Karpas-422 (cell line): ENCODE data around the gene DIAPH3. TPM values are rescaled to one million over a fixed set of nuclear protein-coding genes. Genes with fewer than 3 reads are reported as not detected.

Experiments
- DNase-seq: peaks from one replicate; pipeline ENCODE4 v3.0.0-alpha.2; 2015
- H2AFZ ChIP-seq: fragments of 200-600 bp; sonication (generic); 2 replicates; pipeline ENCODE4 v1.6.1; 2014; ENCODE audit warnings: antibody characterized with exemption, low read length, mixed read lengths
- H3K27ac ChIP-seq: fragments of 200-600 bp; sonication (generic); 2 replicates; pipeline ENCODE4 v1.5.1; 2014; ENCODE audit warnings: mild to moderate bottlenecking, low read length, moderate library complexity
- H3K27me3 ChIP-seq: fragments of 200-600 bp; sonication (generic); 2 replicates; pipeline ENCODE4 v1.6.1; 2014; ENCODE audit warnings: low read length, mixed read lengths
- H3K36me3 ChIP-seq: fragments of 200-600 bp; sonication (generic); 2 replicates; pipeline ENCODE4 v1.6.1; 2014; ENCODE audit warnings: low read length, mixed read lengths; ENCODE audit not compliant: insufficient read depth
- H3K4me1 ChIP-seq: fragments of 200-600 bp; sonication (generic); 2 replicates; pipeline ENCODE4 v1.6.1; 2014; ENCODE audit warnings: mild to moderate bottlenecking, low read length, mixed read lengths
- H3K4me2 ChIP-seq: fragments of 200-600 bp; sonication (generic); 2 replicates; pipeline ENCODE4 v1.6.1; 2014; ENCODE audit warnings: low read length, low read depth, mild to moderate bottlenecking; ENCODE audit not compliant: poor library complexity, severe bottlenecking
- H3K4me3 ChIP-seq: fragments of 200-600 bp; sonication (generic); 2 replicates; pipeline ENCODE4 v1.5.1; 2014; ENCODE audit warnings: mild to moderate bottlenecking, antibody characterized with exemption, low read length, mixed read lengths
- H3K79me2 ChIP-seq: fragments of 200-600 bp; sonication (generic); 2 replicates; pipeline ENCODE4 v1.6.1; 2014; ENCODE audit warnings: mild to moderate bottlenecking, low read length, mixed read lengths
- H3K9ac ChIP-seq: fragments of 200-600 bp; sonication (generic); 2 replicates; pipeline ENCODE4 v1.6.0; 2014; ENCODE audit warnings: low read length
- H3K9me2 ChIP-seq: fragments of 200-600 bp; sonication (generic), shearing (Covaris generic); replicated peaks from 2 replicates; pipeline ENCODE4 v1.6.0; 2014; ENCODE audit warnings: mild to moderate bottlenecking, low read length, moderate library complexity; ENCODE audit not compliant: insufficient read depth
- H3K9me3 ChIP-seq: fragments of 300-700, 200-600 bp; sonication (generic); 2 replicates; pipeline ENCODE4 v1.6.1; 2014; ENCODE audit warnings: low read length, mixed read lengths
- H4K20me1 ChIP-seq: fragments of 200-600 bp; sonication (generic); 2 replicates; pipeline ENCODE4 v1.6.1; 2014; ENCODE audit warnings: mild to moderate bottlenecking, antibody characterized with exemption, low read length, low read depth; ENCODE audit not compliant: insufficient read depth
- total RNA-seq: library from RNA; depleted of rRNA; stranded (reverse); fragments of >200 nt; shearing (Covaris generic); gene quantifications from 2 replicates; pipeline ENCODE4 v1.2.3, GENCODE V29; 2014; ENCODE audit warnings: low replicate concordance

The DIAPH3 gene
- total RNA-seq, 1 experiment from 2014 or later = 10.0 TPM

- Histone ChIP-seq H3K9me2 (no peaks in the 10 kb centered on the region), H3K9me3 (no peaks in the 10 kb centered on the region), H3K9ac (no peak overlapping the region), H3K4me3 (no peak overlapping the region), H3K4me1 (peaks cover 20% of the 10 kb centered on the region), H3K79me2 (0 out of 2 replicates have a peak, but pooled peaks cover 3% of the 10 kb centered on the region), H3K27ac (peak overlapping the region; percentile 75; the same call in 1 of the 2 replicates), H3K4me2 (no peak overlapping the region), H2AFZ (0 out of 2 replicates have a peak overlapping the region, but pooled peaks have one; percentile 73), H3K36me3 (no peaks in the 10 kb centered on the region), H4K20me1 (no peaks in the 10 kb centered on the region), H3K27me3 (no peaks in the 10 kb centered on the region)
- no peak for DNase-seq
Measured at GRCh38 chr13:59733744-59734143, 430.0 kb downstream of the DIAPH3 start.

GRCh38 chr13:59730026-59730425, 433.7 kb downstream of the DIAPH3 start:
- Histone ChIP-seq H3K9me3 (no peaks in the 10 kb centered on the region), H3K36me3 (no peaks in the 10 kb centered on the region), H3K4me2 (no peak overlapping the region), H3K27ac (no peak overlapping the region), H3K27me3 (no peaks in the 10 kb centered on the region), H3K9ac (no peak overlapping the region), H3K4me3 (no peak overlapping the region), H4K20me1 (no peaks in the 10 kb centered on the region), H3K4me1 (peaks cover 16% of the 10 kb centered on the region), H3K79me2 (0 out of 2 replicates have a peak, but pooled peaks cover 3% of the 10 kb centered on the region), H3K9me2 (no peaks in the 10 kb centered on the region), H2AFZ (no peak overlapping the region)
- DNase-seq = no peak

DNA sequence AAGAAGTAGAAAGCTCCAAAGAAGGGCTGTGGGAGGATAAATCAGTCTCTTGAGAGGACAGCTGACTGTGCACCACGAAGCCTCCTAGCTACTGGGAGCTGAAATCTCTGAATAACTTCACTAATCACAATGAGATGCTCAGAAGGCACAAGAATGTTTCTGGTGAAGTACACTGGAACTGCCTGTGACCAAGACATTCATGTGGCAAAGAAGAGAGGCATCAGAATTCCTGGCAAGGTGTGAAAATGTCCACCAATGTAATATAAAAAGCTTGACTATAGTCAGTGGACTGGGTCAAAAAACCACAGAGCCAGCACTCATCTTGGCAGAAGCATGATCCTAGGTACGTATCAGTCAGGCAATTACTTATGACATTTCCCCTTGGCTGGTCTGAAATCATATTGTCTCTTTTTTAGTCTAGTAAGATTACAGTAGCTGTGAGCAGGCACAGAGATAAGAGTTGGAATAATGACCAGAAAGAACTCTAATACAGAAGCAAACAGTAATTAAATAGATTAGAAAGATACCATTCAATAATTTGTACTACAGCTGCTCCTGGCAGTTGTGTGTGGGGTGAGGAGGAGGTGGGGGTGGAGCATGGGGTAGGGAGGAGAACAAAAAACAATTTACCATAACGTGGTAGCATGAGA, 434.7 kb downstream of the DIAPH3 start:
- Histone ChIP-seq H3K27me3 (no peaks in the 10 kb centered on the region), H3K9me2 (no peaks in the 10 kb centered on the region), H3K4me3 (no peak overlapping the region), H4K20me1 (no peaks in the 10 kb centered on the region), H3K9ac (no peak overlapping the region), H3K4me1 (peaks cover 9% of the 10 kb centered on the region), H3K4me2 (no peak overlapping the region), H2AFZ (no peak overlapping the region), H3K36me3 (no peaks in the 10 kb centered on the region), H3K79me2 (0 out of 2 replicates have a peak, but pooled peaks cover 3% of the 10 kb centered on the region), H3K27ac (no peak overlapping the region), H3K9me3 (no peaks in the 10 kb centered on the region)
- DNase-seq = no peak

GRCh38 chr13:59721926-59722910, 441.5 kb downstream of the DIAPH3 start:
- Histone ChIP-seq H3K4me2 (no peak overlapping the region), H3K9ac (no peak overlapping the region), H3K9me2 (no peaks in the 10 kb centered on the region), H3K79me2 (no peaks in the 10 kb centered on the region), H3K4me1 (0 out of 2 replicates have a peak, but pooled peaks cover 3% of the 10 kb centered on the region), H2AFZ (no peak overlapping the region), H4K20me1 (no peaks in the 10 kb centered on the region), H3K9me3 (no peaks in the 10 kb centered on the region), H3K4me3 (no peak overlapping the region), H3K36me3 (no peaks in the 10 kb centered on the region), H3K27ac (no peak overlapping the region), H3K27me3 (no peaks in the 10 kb centered on the region)
- no peak for DNase-seq

GRCh38 chr13:59715611-59716010, 448.1 kb downstream of the DIAPH3 start:
- Histone ChIP-seq H3K36me3 (no peaks in the 10 kb centered on the region), H3K4me1 (no peaks in the 10 kb centered on the region), H3K79me2 (no peaks in the 10 kb centered on the region), H3K27me3 (no peaks in the 10 kb centered on the region), H3K9ac (no peak overlapping the region), H3K4me2 (no peak overlapping the region), H3K4me3 (no peak overlapping the region), H2AFZ (no peak overlapping the region), H3K9me2 (no peaks in the 10 kb centered on the region), H4K20me1 (no peaks in the 10 kb centered on the region), H3K27ac (no peak overlapping the region), H3K9me3 (no peaks in the 10 kb centered on the region)
- DNase-seq = no peak

DNA sequence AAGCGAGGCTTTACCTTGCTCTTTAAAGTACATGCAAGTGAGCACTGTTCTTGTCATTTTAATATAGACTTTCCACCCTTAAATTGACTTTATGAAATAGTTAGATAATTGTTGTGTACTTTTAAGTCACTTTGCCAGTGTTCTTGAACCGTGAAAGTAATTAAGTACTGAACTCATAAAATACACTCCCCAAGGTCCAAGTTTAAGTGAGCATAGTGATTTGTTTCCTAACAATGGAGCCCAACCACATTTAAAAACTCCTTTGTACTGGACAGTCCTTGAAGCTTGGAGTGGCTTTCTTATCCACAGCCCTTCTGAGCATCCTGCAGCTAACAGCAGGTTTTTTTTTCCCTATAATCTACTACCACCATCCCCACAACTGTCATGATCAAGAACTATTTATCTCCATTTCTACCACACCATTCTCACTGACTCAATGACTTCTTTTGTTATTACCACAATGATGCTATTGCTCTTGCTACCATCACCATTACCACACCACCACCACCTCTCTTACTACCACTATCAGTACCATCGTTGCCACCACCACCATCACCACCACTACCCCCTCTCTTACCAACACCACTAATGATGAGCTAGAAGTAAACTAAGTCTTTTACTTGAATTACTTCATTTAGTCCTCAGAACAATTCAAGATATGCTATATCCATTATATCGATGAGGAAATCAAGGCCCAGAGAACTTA, 452.6 kb downstream of the DIAPH3 start:
- Histone ChIP-seq H3K36me3 (no peaks in the 10 kb centered on the region), H4K20me1 (no peaks in the 10 kb centered on the region), H3K4me1 (peaks cover 15% of the 10 kb centered on the region), H3K4me3 (no peak overlapping the region), H3K4me2 (no peak overlapping the region), H3K9me3 (no peaks in the 10 kb centered on the region), H2AFZ (no peak overlapping the region), H3K27me3 (no peaks in the 10 kb centered on the region), H3K27ac (no peak overlapping the region), H3K79me2 (no peaks in the 10 kb centered on the region), H3K9me2 (no peaks in the 10 kb centered on the region), H3K9ac (no peak overlapping the region)
- no peak for DNase-seq

DNA sequence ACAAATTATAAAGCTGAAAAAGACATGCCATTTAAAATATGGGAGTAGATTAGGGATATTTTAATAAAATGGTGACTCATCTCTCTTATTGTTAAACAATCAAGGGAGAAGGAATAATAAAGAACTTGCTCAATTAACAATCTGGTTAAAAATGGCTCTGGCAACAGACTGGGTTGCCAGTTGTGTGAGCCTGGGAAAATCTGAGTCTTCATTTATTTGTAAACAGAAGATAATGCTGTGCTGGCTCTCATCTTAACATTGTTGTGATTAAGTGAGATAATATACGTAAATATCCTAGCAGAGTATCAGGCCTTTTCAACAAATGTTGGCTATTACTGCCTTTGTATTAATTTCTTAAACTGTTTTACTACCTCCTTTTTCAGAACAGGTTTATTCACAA, 453.3 kb downstream of the DIAPH3 start:
- no peak overlapping the region for H3K4me3 ChIP-seq
- H3K4me2 ChIP-seq = no peak overlapping the region
- DNase-seq = no peak
- H3K27me3 ChIP-seq = no peaks in the 10 kb centered on the region
- H3K79me2 ChIP-seq = no peaks in the 10 kb centered on the region
- H3K9me3 ChIP-seq = no peaks in the 10 kb centered on the region
- H4K20me1 ChIP-seq = no peaks in the 10 kb centered on the region
- no peaks in the 10 kb centered on the region for H3K36me3 ChIP-seq
- no peaks in the 10 kb centered on the region for H3K9me2 ChIP-seq
- H2AFZ ChIP-seq = no peak overlapping the region
- peaks cover 16% of the 10 kb centered on the region for H3K4me1 ChIP-seq
- no peak overlapping the region for H3K9ac ChIP-seq
- no peak overlapping the region for H3K27ac ChIP-seq
